ENCODE data around the gene DOLPP1.
"Not testable (repeated sequence)": the region's sequence is repeated elsewhere in the genome, so short reads cannot be mapped to it uniquely, and the experiment has no call there.

DOLPP1 gene

GRCh38 chr9:129109537-129109903 lies 28.6 kb downstream of the DOLPP1 start:
- Mint-ChIP-seq H3K4me1 (ENCODE audit: low read depth) (peaks cover 18% of the 10 kb centered on the region), H3K4me3 (peak overlapping the region; percentile 80), H3K9me3 (no peaks in the 10 kb centered on the region), H3K36me3 (ENCODE audit: low read depth) (no peaks in the 10 kb centered on the region), H3K27me3 (ENCODE audit: low read depth) (no peaks in the 10 kb centered on the region), H3K27ac (peak overlapping the region; percentile 50)

GRCh38 chr9:129109952-129110739 lies 29.2 kb downstream of the DOLPP1 start:
- H3K36me3 Mint-ChIP-seq (ENCODE audit: low read depth), result no peaks in the 10 kb centered on the region
- H3K27me3 Mint-ChIP-seq (ENCODE audit: low read depth), result no peaks in the 10 kb centered on the region
- H3K4me1 Mint-ChIP-seq (ENCODE audit: low read depth), result peaks cover 18% of the 10 kb centered on the region
- H3K9me3 Mint-ChIP-seq, result no peaks in the 10 kb centered on the region
- no peak overlapping the region for H3K27ac Mint-ChIP-seq
- peak overlapping the region; percentile 51 for H3K4me3 Mint-ChIP-seq

- Mint-ChIP-seq H3K4me1 (ENCODE audit: low read depth) (peaks cover 20% of the 10 kb centered on the region), H3K27ac (peak within 1 kb of the TSS; percentile 94), H3K9me3 (no peaks in the 10 kb centered on the region), H3K36me3 (ENCODE audit: low read depth) (no peaks in the 10 kb centered on the region), H3K27me3 (ENCODE audit: low read depth) (no peaks in the 10 kb centered on the region), H3K4me3 (peak within 1 kb of the TSS; percentile 93)
These were observed 30.0 kb downstream of the DOLPP1 start, which contains the start of the genes CRAT and PTPA for GRCh38 chr9:129110740-129111527. TSS of gene CRAT (minus strand) at chr9:129110793. CDS start at chr9:129110509, 284 bp downstream. TSS of gene PTPA (plus strand) at chr9:129111415. CDS start at chr9:129111601, 186 bp downstream.

- H3K4me1 Mint-ChIP-seq (ENCODE audit: low read depth), result peaks cover 20% of the 10 kb centered on the region
- no peaks in the 10 kb centered on the region for H3K9me3 Mint-ChIP-seq
- peak overlapping the region; percentile 93 for H3K4me3 Mint-ChIP-seq
- no peaks in the 10 kb centered on the region for H3K27me3 Mint-ChIP-seq (ENCODE audit: low read depth)
- peak overlapping the region; percentile 93 for H3K27ac Mint-ChIP-seq
- H3K36me3 Mint-ChIP-seq (ENCODE audit: low read depth), result no peaks in the 10 kb centered on the region
These were observed 30.7 kb downstream of the DOLPP1 start for GRCh38 chr9:129111528-129112151.

DNA sequence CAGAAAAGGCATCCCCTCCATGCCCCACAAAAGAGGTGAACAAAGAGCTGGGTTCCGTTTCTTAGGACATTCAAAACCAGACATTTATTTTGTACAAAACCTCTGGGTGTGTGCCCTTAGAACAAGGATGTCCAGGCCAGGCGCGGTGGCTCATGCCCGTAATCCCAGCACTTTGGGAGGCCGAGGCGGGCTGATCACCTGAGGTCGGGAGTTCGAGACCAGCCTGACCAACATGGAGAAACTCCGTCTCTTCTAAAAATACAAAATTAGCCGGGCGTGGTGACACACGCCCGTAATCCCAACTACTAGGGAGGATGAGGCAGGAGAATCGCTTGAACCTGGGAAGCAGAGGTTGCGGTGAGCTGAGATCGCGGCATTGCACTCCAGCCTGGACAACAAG lies 31.6 kb downstream of the DOLPP1 start:
- Mint-ChIP-seq H3K4me3 (peak overlapping the region; percentile 93), H3K27ac (peak overlapping the region; percentile 93), H3K4me1 (ENCODE audit: low read depth) (peaks cover 20% of the 10 kb centered on the region)
- not testable (repeated sequence) for H3K9me3 Mint-ChIP-seq; H3K27me3 Mint-ChIP-seq (ENCODE audit: low read depth); H3K36me3 Mint-ChIP-seq (ENCODE audit: low read depth)

- H3K4me3 Mint-ChIP-seq, result no peak overlapping the region
These were observed 32.9 kb downstream of the DOLPP1 start for GRCh38 chr9:129113645-129114304.

DNA sequence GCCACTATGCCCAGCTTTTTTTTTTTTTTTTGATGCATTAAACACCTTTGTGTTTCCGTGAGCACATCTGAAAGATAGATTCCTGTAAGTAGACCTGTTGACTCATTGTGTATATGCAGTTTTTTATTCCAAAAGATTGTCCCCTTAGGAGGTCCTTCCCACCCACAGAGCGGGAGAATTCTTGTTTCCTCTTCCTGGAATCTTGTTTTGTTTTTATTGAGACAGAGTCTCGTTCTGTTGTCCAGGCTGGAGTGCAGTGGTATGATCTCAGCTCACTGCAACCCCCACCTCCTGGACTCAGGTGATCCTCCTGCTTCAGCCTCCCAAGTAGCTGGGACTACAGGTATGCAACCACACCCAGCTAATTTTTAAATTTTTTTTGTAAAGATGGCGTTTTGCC lies 37.9 kb downstream of the DOLPP1 start:
- Mint-ChIP-seq H3K27ac (no peak overlapping the region), H3K27me3 (ENCODE audit: low read depth) (no peaks in the 10 kb centered on the region), H3K4me3 (no peak overlapping the region), H3K9me3 (no peaks in the 10 kb centered on the region), H3K4me1 (ENCODE audit: low read depth) (peaks cover 7% of the 10 kb centered on the region), H3K36me3 (ENCODE audit: low read depth) (peaks cover 7% of the 10 kb centered on the region)

More at GRCh38 chr9:129113645-129114304, 32.9 kb downstream of the DOLPP1 start:
- Mint-ChIP-seq H3K27me3 (ENCODE audit: low read depth) (no peaks in the 10 kb centered on the region), H3K9me3 (no peaks in the 10 kb centered on the region), H3K27ac (no peak overlapping the region), H3K4me1 (ENCODE audit: low read depth) (peaks cover 20% of the 10 kb centered on the region), H3K36me3 (ENCODE audit: low read depth) (no peaks in the 10 kb centered on the region)

DNA sequence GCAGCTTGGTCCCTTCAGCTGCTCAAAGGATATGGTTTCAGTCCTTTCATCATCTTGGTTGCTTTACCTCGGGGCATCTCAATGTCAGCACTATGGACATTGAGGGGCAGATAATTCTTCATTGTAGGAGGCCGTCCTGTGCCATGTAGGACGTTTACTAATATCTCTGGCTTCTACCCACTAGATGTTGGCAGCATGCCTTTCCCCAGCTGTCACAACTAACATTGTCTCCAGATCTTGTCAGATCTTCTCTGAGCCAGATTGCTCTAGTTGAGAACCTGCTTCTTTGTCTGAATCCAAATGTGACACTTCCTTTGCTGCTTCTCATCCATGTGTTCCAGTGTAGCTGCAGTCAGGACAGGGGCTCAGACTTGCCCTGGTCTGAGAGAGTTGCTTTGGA lies 40.6 kb downstream of the DOLPP1 start:
- no peak overlapping the region for H3K4me3 Mint-ChIP-seq
- H3K9me3 Mint-ChIP-seq, result no peaks in the 10 kb centered on the region
- peaks cover 3% of the 10 kb centered on the region for H3K4me1 Mint-ChIP-seq (ENCODE audit: low read depth)
- no peak overlapping the region for H3K27ac Mint-ChIP-seq
- no peaks in the 10 kb centered on the region for H3K27me3 Mint-ChIP-seq (ENCODE audit: low read depth)
- H3K36me3 Mint-ChIP-seq (ENCODE audit: low read depth), result peaks cover 9% of the 10 kb centered on the region

DNA sequence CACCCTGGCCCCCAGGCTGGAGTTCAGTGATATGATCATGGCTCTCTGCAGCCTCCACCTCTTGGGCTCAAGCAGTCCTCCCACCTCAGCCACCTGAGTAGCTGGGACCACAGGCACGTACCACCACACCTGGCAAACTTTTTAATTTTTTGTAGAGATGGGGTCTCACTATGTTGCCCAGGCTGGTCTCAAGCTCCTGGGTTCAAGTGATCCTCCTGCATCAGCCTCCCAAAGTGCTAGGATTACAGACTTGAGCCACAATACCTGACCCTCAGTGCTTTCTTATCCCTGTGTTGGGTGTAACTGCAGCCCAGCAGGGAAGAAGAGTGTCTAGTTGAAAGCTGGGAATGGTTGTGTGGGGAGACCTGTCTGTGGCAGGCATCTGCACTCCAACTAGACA lies 41.2 kb downstream of the DOLPP1 start:
- H3K27me3 Mint-ChIP-seq (ENCODE audit: low read depth), result no peaks in the 10 kb centered on the region
- no peak overlapping the region for H3K4me3 Mint-ChIP-seq
- H3K27ac Mint-ChIP-seq, result no peak overlapping the region
- peaks cover 3% of the 10 kb centered on the region for H3K4me1 Mint-ChIP-seq (ENCODE audit: low read depth)
- H3K9me3 Mint-ChIP-seq, result no peaks in the 10 kb centered on the region
- H3K36me3 Mint-ChIP-seq (ENCODE audit: low read depth), result peaks cover 9% of the 10 kb centered on the region

DNA sequence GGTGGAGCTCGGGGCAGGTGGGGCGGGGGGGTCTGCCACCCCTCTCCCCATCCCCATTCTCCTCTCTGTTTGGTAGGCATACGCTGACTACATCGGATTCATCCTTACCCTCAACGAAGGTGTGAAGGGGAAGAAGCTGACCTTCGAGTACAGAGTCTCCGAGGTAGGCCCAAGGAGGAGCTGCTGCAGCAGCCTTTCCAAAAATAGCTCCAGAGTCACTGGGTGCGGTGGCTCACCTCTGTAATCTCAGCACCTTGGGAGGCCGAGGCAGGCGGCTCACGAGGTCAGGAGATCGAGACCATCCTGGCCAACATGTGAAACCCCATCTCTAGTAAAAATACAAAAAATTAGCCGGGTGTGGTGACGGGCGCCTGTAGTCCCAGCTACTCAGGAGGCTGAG lies 42.1 kb downstream of the DOLPP1 start:
- H3K27me3 Mint-ChIP-seq (ENCODE audit: low read depth); H3K9me3 Mint-ChIP-seq; H3K4me3 Mint-ChIP-seq; H3K27ac Mint-ChIP-seq; H3K4me1 Mint-ChIP-seq (ENCODE audit: low read depth): not testable (repeated sequence)
- peaks cover 15% of the 10 kb centered on the region for H3K36me3 Mint-ChIP-seq (ENCODE audit: low read depth)

- H3K4me3 Mint-ChIP-seq, result no peak overlapping the region
- peaks cover 2% of the 10 kb centered on the region for H3K4me1 Mint-ChIP-seq (ENCODE audit: low read depth)
- no peaks in the 10 kb centered on the region for H3K9me3 Mint-ChIP-seq
- peaks cover 15% of the 10 kb centered on the region for H3K36me3 Mint-ChIP-seq (ENCODE audit: low read depth)
- no peak overlapping the region for H3K27ac Mint-ChIP-seq
- H3K27me3 Mint-ChIP-seq (ENCODE audit: low read depth), result no peaks in the 10 kb centered on the region
These were observed 43.7 kb downstream of the DOLPP1 start for GRCh38 chr9:129124506-129125069.

- Mint-ChIP-seq H3K27ac (no peak overlapping the region), H3K4me1 (ENCODE audit: low read depth) (no peaks in the 10 kb centered on the region), H3K27me3 (ENCODE audit: low read depth) (no peaks in the 10 kb centered on the region), H3K36me3 (ENCODE audit: low read depth) (peaks cover 13% of the 10 kb centered on the region), H3K9me3 (no peaks in the 10 kb centered on the region), H3K4me3 (no peak overlapping the region)
These were observed 44.6 kb downstream of the DOLPP1 start for GRCh38 chr9:129125478-129125877.

GRCh38 chr9:129126749-129127618 lies 46.1 kb downstream of the DOLPP1 start:
- Mint-ChIP-seq H3K9me3 (no peaks in the 10 kb centered on the region), H3K4me1 (ENCODE audit: low read depth) (peaks cover 5% of the 10 kb centered on the region), H3K27ac (no peak overlapping the region), H3K4me3 (no peak overlapping the region), H3K36me3 (ENCODE audit: low read depth) (peaks cover 24% of the 10 kb centered on the region), H3K27me3 (ENCODE audit: low read depth) (no peaks in the 10 kb centered on the region)

All from T-helper 1 cell treated with Interleukin-12 subunit alpha and Interleukin-12 subunit beta and Interleukin-4 antibody, amounts not matched to agents 30 μg/mL and 1 μg/mL, for 36 hours (primary cell).